IMR-90 (cell line): ENCODE results near the gene STARD3. TPM values are rescaled to one million over a fixed set of nuclear protein-coding genes. Genes with fewer than 3 reads are reported as not detected.
A peak's percentile ranks its signal among the peaks of the same experiment; 100 is the strongest.

Experiments
- ATAC-seq: fragments of 200-7000 bp; cut with Tn5 transposase; 2 replicates; pipeline ENCODE4 v1.9.1; 2020; ENCODE audit warnings: low read depth, mild to moderate bottlenecking, moderate library complexity
- BruUV-seq: library from RNA; stranded (reverse); fragments of 400-500 nt; replicated peaks from 2 replicates; lab custom pipeline; 2021; lab: Mats Ljungman, UMichigan
- CTCF ChIA-PET: fragments of 300-600 bp; formaldehyde crosslinking; extraction: SDS; loops from one replicate; lab custom pipeline; 2021; ENCODE audit warnings: antibody characterized with exemption; lab: Yijun Ruan, JAX
- POLR2A ChIA-PET: fragments of 300-600 bp; sonication (Branson Sonifier 250); formaldehyde crosslinking; loops from one replicate; lab custom pipeline; 2022; ENCODE audit warnings: antibody characterized with exemption; ENCODE audit not compliant: unreplicated experiment; lab: Charles Lee
- DNase-seq: peaks from one replicate; pipeline ENCODE4 v3.0.0; 2013
- H2AFZ ChIP-seq: replicated peaks from 2 replicates; pipeline ENCODE3; 2013; ENCODE audit warnings: low read length, mild to moderate bottlenecking; ENCODE audit not compliant: poor library complexity
- H2AK5ac ChIP-seq: 2 replicates; pipeline ENCODE4 v1.6.1; 2013; ENCODE audit warnings: low read depth, low read length, inconsistent platforms
- H2AK9ac ChIP-seq: replicated peaks from 2 replicates; pipeline ENCODE3; 2013; ENCODE audit warnings: mild to moderate bottlenecking, low read depth, low read length, moderate library complexity; ENCODE audit not compliant: poor library complexity
- H2BK120ac ChIP-seq: 2 replicates; pipeline ENCODE4 v1.6.1; 2013; ENCODE audit warnings: low read depth, low read length, inconsistent platforms
- H2BK15ac ChIP-seq: 3 replicates; pipeline ENCODE4 v1.6.1; 2013; ENCODE audit warnings: low read depth, low read length, inconsistent platforms
- H2BK20ac ChIP-seq: 2 replicates; pipeline ENCODE4 v1.6.1; 2013; ENCODE audit warnings: low read depth, mild to moderate bottlenecking, inconsistent platforms, low read length, moderate library complexity
- H2BK5ac ChIP-seq: 2 replicates; pipeline ENCODE4 v1.6.1; 2013; ENCODE audit warnings: mild to moderate bottlenecking, low read depth, low read length, inconsistent platforms; ENCODE audit not compliant: poor library complexity, severe bottlenecking
- H3K14ac ChIP-seq: replicated peaks from 2 replicates; pipeline ENCODE4 v1.6.1; 2013; ENCODE audit warnings: low read depth, low read length, inconsistent platforms
- H3K18ac ChIP-seq: 2 replicates; pipeline ENCODE4 v1.6.1; 2013; ENCODE audit warnings: low read depth, low read length, control low read depth
- H3K23ac ChIP-seq: 2 replicates; pipeline ENCODE4 v1.6.1; 2013; ENCODE audit warnings: low read depth, low read length, inconsistent platforms
- H3K27ac ChIP-seq: 2 replicates; pipeline ENCODE4 v1.5.1; 2013; ENCODE audit warnings: mild to moderate bottlenecking, control low read depth, low read length; ENCODE audit not compliant: insufficient read depth
- H3K27me3 ChIP-seq: 2 replicates; pipeline ENCODE4 v1.6.1; 2013; ENCODE audit warnings: low read length; ENCODE audit not compliant: control insufficient read depth, insufficient read depth
- H3K36me3 ChIP-seq: 2 replicates; pipeline ENCODE4 v1.6.1; 2013; ENCODE audit warnings: low read length, mixed read lengths; ENCODE audit not compliant: control insufficient read depth, insufficient read depth
- H3K4ac ChIP-seq: 2 replicates; pipeline ENCODE4 v1.6.1; 2013; ENCODE audit warnings: low read depth, low read length, inconsistent platforms
- H3K4me1 ChIP-seq: 2 replicates; pipeline ENCODE4 v1.6.1; 2013; ENCODE audit warnings: low read length, mixed read lengths; ENCODE audit not compliant: control insufficient read depth, insufficient read depth
- H3K4me2 ChIP-seq: 2 replicates; pipeline ENCODE4 v1.6.1; 2013; ENCODE audit warnings: low read depth, mild to moderate bottlenecking, control low read depth, low read length, moderate library complexity
- H3K4me3 ChIP-seq: 2 replicates; pipeline ENCODE4 v1.5.1; 2013; ENCODE audit warnings: low read depth, mild to moderate bottlenecking, control low read depth, low read length, moderate library complexity; ENCODE audit not compliant: insufficient read depth
- H3K56ac ChIP-seq: 2 replicates; pipeline ENCODE4 v1.6.1; 2013; ENCODE audit warnings: low read length, inconsistent platforms; ENCODE audit not compliant: insufficient read depth; ENCODE audit errors: extremely low read depth
- H3K79me1 ChIP-seq, 2 experiments: 2 replicates each; pipeline ENCODE4 v1.6.1; 2013; ENCODE audit warnings: low read length in 2 of 2, inconsistent platforms in 1 of 2, low read depth in 1 of 2
- H3K9ac ChIP-seq: 2 replicates; pipeline ENCODE4 v1.6.1; 2013; ENCODE audit warnings: low read depth, low read length, control low read depth
- H3K9me1 ChIP-seq: 2 replicates; pipeline ENCODE4 v1.6.1; 2013; ENCODE audit warnings: low read length, inconsistent platforms; ENCODE audit not compliant: insufficient read depth
- H3K9me3 ChIP-seq: 2 replicates; pipeline ENCODE4 v1.6.1; 2013; ENCODE audit warnings: low read length; ENCODE audit not compliant: control insufficient read depth, insufficient read depth
- H4K20me1 ChIP-seq: 2 replicates; pipeline ENCODE4 v1.6.1; 2013; ENCODE audit warnings: low read length, inconsistent platforms; ENCODE audit not compliant: insufficient read depth
- H4K5ac ChIP-seq: 2 replicates; pipeline ENCODE4 v1.6.1; 2013; ENCODE audit warnings: mild to moderate bottlenecking, low read depth, low read length, control low read depth
- H4K8ac ChIP-seq, 2 experiments: 2 replicates each; pipeline ENCODE4 v1.6.1; 2013; ENCODE audit warnings: low read depth in 2 of 2, low read length in 2 of 2, control low read depth in 1 of 2, inconsistent platforms in 1 of 2
- H4K91ac ChIP-seq: 2 replicates; pipeline ENCODE4 v1.6.1; 2013; ENCODE audit warnings: low read depth, low read length, inconsistent platforms; ENCODE audit not compliant: insufficient read depth
- BHLHE40 ChIP-seq: fragments of 150-350 bp; IDR thresholded peaks from 2 replicates; pipeline ENCODE4 v1.6.1; 2016; ENCODE audit warnings: mild to moderate bottlenecking, low read depth, low read length
- CEBPB ChIP-seq: IDR thresholded peaks from 2 replicates; pipeline ENCODE4 v1.6.1; 2012; ENCODE audit warnings: low read depth, low read length, improper control_type of control experiment
- CHD1 ChIP-seq: IDR thresholded peaks from 2 replicates; pipeline ENCODE4 v1.6.1; 2012; ENCODE audit warnings: low read depth, low read length, improper control_type of control experiment
- CTCF ChIP-seq: conservative IDR thresholded peaks from 2 replicates; pipeline ENCODE4 v1.5.1; 2012; ENCODE audit warnings: mild to moderate bottlenecking, low read depth, low read length, improper control_type of control experiment
- FOS ChIP-seq: fragments of 150-350 bp; IDR thresholded peaks from 2 replicates; pipeline ENCODE4 v1.6.1; 2016; ENCODE audit warnings: low read depth, low read length
- MAZ ChIP-seq: IDR thresholded peaks from 2 replicates; pipeline ENCODE4 v1.6.1; 2012; ENCODE audit warnings: low read depth, mild to moderate bottlenecking, low read length, improper control_type of control experiment, moderate library complexity, borderline replicate concordance
- MXI1 ChIP-seq: IDR thresholded peaks from 2 replicates; pipeline ENCODE4 v1.6.1; 2012; ENCODE audit warnings: low read depth, mild to moderate bottlenecking, low read length, moderate library complexity, borderline replicate concordance
- NFE2L2 ChIP-seq: fragments of 150-350 bp; IDR thresholded peaks from 2 replicates; pipeline ENCODE4 v1.6.1; 2016; ENCODE audit warnings: low read depth, mild to moderate bottlenecking, low read length
- POLR2A ChIP-seq: IDR thresholded peaks from 2 replicates; pipeline ENCODE4 v1.6.1; 2012; ENCODE audit warnings: mild to moderate bottlenecking, low read depth, low read length
- RAD21 ChIP-seq: IDR thresholded peaks from 2 replicates; pipeline ENCODE4 v1.6.1; 2012; ENCODE audit warnings: low read length, improper control_type of control experiment
- RCOR1 ChIP-seq: IDR thresholded peaks from 2 replicates; pipeline ENCODE4 v1.6.1; 2012; ENCODE audit warnings: mild to moderate bottlenecking, low read length, improper control_type of control experiment; ENCODE audit not compliant: insufficient replicate concordance
- RFX5 ChIP-seq: IDR thresholded peaks from 2 replicates; pipeline ENCODE4 v1.8.0; 2012; ENCODE audit warnings: low read depth, mild to moderate bottlenecking, low read length, moderate library complexity
- SMC3 ChIP-seq: fragments of 150-350 bp; IDR thresholded peaks from 2 replicates; pipeline ENCODE4 v1.6.1; 2016; ENCODE audit warnings: low read depth, mild to moderate bottlenecking, antibody characterized with exemption, low read length, moderate library complexity
- USF2 ChIP-seq: fragments of 150-350 bp; IDR thresholded peaks from 2 replicates; pipeline ENCODE4 v1.6.1; 2017; ENCODE audit warnings: mild to moderate bottlenecking, antibody characterized with exemption, low read length, low read depth
- WGBS, 2 experiments: methylation state at CpG; one replicate each; pipeline versions ENCODE4 v1.1.5 to v1.1.7; 2013; ENCODE audit warnings: missing lambda C conversion rate in 2 of 2; ENCODE audit not compliant: insufficient read length in 1 of 2; ENCODE audit errors: extremely low coverage in 2 of 2; 5-methylcytosine and 5-hydroxymethylcytosine counted together
- dilution Hi-C: fragments of 300-500 bp; cut with HindIII; formaldehyde crosslinking; loops from one replicate; pipeline ENCODE4 v1.14.3; 2018; ENCODE audit warnings: low sequenced_read_pairs; ENCODE audit not compliant: unreplicated experiment
- in situ Hi-C: fragments of 300-500 bp; cut with MboI; formaldehyde crosslinking; loops from 3 replicates; pipeline ENCODE4 v1.14.3; 2019; ENCODE audit warnings: low sequenced_read_pairs, inconsistent platforms, mixed read lengths
- intact Hi-C: fragments of 100-400 bp; cut with micrococcal nuclease; formaldehyde crosslinking; loops from 2 replicates; pipeline ENCODE4 v1.10.0; 2022
- polyA plus RNA-seq, 3 experiments: library from polyadenylated mRNA; depleted of rRNA; stranded (reverse); fragments of >200 nt; gene quantifications; 2 replicates each; pipeline ENCODE4 v1.2.3, GENCODE V29; 2012; ENCODE audit warnings: low replicate concordance in 1 of 3
- total RNA-seq: library from RNA; depleted of rRNA; stranded (reverse); fragments of >200 nt; gene quantifications from 2 replicates; pipeline ENCODE4 v1.2.3, GENCODE V29; 2012

Gene STARD3
- total and polyA plus RNA-seq, 2 of the 4 experiments (the other 2 are of a cell fraction) = 8.1 to 50.4 TPM

DNA sequence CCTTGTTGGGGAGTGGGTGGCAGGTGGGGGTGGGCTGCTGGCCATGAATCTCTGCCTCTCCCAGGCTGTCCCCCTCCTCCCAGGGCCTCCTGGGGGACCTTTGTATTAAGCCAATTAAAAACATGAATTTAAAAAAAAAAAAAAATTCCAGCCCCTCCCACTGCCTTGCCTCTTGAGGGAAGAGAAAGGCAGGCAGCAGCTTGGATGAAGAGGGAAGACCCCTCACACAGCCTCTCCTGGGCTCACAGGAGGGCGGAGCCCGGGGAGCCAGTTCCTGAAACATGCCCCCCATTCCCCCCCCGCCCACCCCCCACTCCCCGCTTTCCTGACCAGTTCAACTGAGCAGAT lies 26.4 kb downstream of the STARD3 start:
- no peak overlapping the region for H3K56ac ChIP-seq
- H3K4ac ChIP-seq = no peak overlapping the region
- in situ Hi-C loops (no loop called here), intact Hi-C loops (no loop called here), dilution Hi-C loops (no loop called here)
- H3K9me1 ChIP-seq = no peaks in the 10 kb centered on the region
- peaks cover 35% of the 10 kb centered on the region for H3K36me3 ChIP-seq
- no peak overlapping the region for H3K9ac ChIP-seq
- H2BK20ac ChIP-seq = no peak overlapping the region
- H4K5ac ChIP-seq = no peak overlapping the region
- ChIA-PET CTCF (interaction anchor here (0.6 kb wide), 1 partner anchor 621 kb away, joined by 4 read pairs; no protein-coding TSS in a partner anchor), POLR2A (no interaction called here)
- no peaks in the 10 kb centered on the region for H3K79me1 ChIP-seq
- H3K9me3 ChIP-seq = no peaks in the 10 kb centered on the region
- no peak overlapping the region for H3K4me3 ChIP-seq
- H3K23ac ChIP-seq = no peak overlapping the region
- DNase-seq = no peak
- no peak overlapping the region for H2BK5ac ChIP-seq
- H2BK120ac ChIP-seq = no peak overlapping the region
- peaks cover 4% of the 10 kb centered on the region; the same call in 1 of the 2 replicates for H3K4me1 ChIP-seq
- H4K8ac ChIP-seq = no peak overlapping the region
- H3K27me3 ChIP-seq = peaks cover 11% of the 10 kb centered on the region; the same call in 1 of the 2 replicates
- H3K14ac ChIP-seq = no peak overlapping the region
- H2AFZ ChIP-seq = no peak overlapping the region
- no peak overlapping the region for H3K27ac ChIP-seq
- no peak overlapping the region for H2AK5ac ChIP-seq
- peak overlapping the region; percentile 33 for H2AK9ac ChIP-seq
- TF ChIP-seq BHLHE40 (no peak), USF2 (no peak), FOS (no peak), MAZ (no peak), MXI1 (no peak), CHD1 (no peak), RCOR1 (no peak), NFE2L2 (no peak), POLR2A (no peak), RAD21 (no peak), CTCF (no peak), RFX5 (no peak), SMC3 (no peak), CEBPB (no peak)
- no peak overlapping the region for H2BK15ac ChIP-seq
- no CpG with 5 or more reads among the region's 4 CpGs for WGBS, 2 experiments
- no peak overlapping the region for H3K18ac ChIP-seq
- H4K20me1 ChIP-seq = no peaks in the 10 kb centered on the region; the same call in none of the 2 replicates
- no peak overlapping the region for H3K4me2 ChIP-seq
- ATAC-seq = peak; percentile 21
- no peak overlapping the region for H4K91ac ChIP-seq
- BruUV-seq = no TSS peak
